Fibroblast of skin of left quadriceps (primary cell): ENCODE data around the gene CFAP210.
"Not testable (repeated sequence)": the region's sequence is repeated elsewhere in the genome, so short reads cannot be mapped to it uniquely, and the experiment has no call there.

Experiments
- DNase-seq, 2 experiments: peaks; one replicate each; pipeline ENCODE4 v3.0.0-alpha.2; 2013; ENCODE audit warnings: low read depth in 2 of 2

The CFAP210 gene

GRCh38 chr2:169712791-169713227 is 18.6 kb upstream of the CFAP210 start:
- DNase-seq: no peak

GRCh38 chr2:169711751-169712509 is 17.7 kb upstream of the CFAP210 start:
- DNase-seq: no peak

- no peak for DNase-seq
Observed at GRCh38 chr2:169709981-169710380, 15.8 kb upstream of the CFAP210 start.

GRCh38 chr2:169709331-169709730 is 15.1 kb upstream of the CFAP210 start:
- DNase-seq: no peak

DNA sequence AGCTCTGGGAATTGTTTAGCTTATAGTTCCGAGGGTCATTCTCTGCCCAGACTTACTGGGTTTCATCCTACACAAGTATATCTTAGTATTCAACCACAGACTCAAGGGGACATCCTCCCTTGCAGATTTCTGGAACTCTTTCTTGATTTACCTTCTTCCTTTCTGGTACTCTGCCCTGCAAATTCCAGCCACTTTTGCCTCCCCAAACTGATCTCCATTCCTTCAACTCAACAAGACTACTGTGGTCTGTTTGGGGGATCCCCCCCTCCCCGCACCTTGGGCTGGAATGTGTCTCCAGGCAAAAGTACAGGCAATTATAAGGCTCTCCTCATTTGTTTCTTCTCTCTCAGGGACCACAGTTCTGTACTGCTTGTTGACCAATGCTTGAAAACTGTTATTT is 13.4 kb upstream of the CFAP210 start:
- no peak for DNase-seq

DNA sequence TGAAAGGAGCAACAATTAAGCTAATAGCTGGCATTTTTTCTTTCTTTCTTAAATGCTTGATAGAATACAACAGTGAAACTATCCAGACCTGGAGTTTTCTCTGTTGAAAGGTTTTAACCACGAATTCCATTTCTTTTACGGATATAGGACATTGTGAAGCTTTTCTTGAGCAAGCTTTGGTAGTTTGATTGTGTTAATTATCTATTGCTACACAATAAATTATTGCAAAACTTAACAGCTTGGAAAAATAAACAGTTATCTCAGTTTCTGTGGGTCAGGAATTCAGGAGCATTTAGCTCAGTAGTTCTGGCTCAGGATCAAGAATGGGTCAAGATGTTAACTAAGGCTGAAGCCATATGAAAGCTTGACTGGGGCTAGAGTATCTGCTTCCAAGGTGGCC is 11.7 kb upstream of the CFAP210 start:
- peak; percentile 76 to 81 for DNase-seq

GRCh38 chr2:169704160-169704708 is 10.0 kb upstream of the CFAP210 start:
- no peak for DNase-seq

- no peak for DNase-seq
Observed at GRCh38 chr2:169702996-169703395, 8.8 kb upstream of the CFAP210 start.

DNA sequence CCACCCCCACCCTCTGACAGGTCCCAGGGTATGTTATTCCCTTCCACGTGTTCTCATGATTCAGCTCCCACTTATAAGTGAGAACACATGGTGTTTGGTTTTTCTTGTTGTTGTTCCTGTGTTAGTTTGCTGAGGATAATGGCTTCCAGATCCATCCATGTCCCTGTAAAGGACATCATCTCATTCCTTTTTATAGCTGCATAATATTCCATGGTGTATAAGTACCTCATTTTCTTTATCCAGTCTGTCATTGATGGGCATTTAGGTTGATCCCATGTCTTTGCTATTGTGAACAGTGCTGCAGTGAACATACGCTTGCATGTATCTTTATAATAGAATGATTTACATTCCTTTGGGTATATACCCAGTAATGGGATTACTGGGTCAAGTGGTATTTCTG is 5.0 kb upstream of the CFAP210 start:
- not testable (repeated sequence) for DNase-seq

DNA sequence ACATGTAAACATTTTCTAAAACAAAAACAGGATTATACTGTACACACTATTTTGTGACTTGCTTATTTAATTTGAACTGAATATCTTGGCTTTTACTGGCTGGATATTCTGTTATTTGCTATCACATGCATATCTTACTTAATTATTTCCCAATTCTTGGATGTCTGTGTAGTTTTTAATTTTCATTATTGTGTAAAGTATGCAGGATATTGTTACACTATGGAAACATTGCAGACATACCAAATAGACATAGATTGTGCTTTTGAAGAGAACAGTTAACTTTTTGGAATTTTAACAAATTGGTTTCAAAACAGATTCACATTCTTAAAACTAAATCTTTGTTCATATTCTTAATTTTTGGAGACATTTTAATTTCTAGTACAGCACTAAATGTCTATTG is 2.2 kb upstream of the CFAP210 start:
- DNase-seq: no peak

GRCh38 chr2:169694894-169695260 is 672 bp upstream of the CFAP210 start:
- DNase-seq: no peak

DNA sequence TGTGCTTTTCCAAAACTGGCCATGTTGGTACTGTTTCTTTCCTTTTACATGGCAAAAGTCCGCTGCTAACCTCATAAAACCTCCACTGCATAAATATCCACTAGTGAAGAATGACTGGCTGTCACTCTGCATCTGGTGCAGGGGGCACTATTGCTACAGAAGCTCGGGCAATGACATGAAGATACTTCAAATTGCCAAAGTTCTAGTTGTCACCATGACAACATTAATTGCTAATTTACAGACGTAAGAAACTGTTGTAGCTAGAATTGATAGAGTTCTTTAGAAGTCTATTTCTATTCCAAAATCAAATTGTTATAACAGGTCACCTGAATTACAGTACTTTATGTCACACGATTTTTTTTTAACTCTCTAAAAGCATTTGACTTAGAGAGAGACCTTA is 845 bp downstream of the CFAP210 start:
- DNase-seq: no peak

- DNase-seq: no peak
Observed at GRCh38 chr2:169692718-169693117, 1.5 kb downstream of the CFAP210 start.

DNA sequence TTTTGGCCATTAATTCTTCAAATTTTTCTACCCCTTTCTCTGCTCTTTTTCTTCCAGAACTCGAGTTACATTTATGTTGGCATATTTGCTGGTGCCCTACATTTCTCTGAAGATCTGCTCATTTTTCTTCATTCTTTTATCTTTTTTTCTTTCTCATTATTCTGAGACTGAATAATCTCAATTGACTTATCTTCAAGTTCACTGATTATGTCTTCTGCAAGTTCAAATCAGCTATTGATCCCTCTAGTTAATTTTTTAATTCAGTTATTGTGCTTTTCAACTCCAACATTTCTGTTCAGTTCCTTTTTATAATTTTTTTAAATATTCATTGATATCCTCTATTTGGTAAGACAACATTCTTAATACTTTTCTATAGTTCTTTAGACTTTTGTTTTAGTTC is 3.2 kb downstream of the CFAP210 start:
- DNase-seq: no peak

DNA sequence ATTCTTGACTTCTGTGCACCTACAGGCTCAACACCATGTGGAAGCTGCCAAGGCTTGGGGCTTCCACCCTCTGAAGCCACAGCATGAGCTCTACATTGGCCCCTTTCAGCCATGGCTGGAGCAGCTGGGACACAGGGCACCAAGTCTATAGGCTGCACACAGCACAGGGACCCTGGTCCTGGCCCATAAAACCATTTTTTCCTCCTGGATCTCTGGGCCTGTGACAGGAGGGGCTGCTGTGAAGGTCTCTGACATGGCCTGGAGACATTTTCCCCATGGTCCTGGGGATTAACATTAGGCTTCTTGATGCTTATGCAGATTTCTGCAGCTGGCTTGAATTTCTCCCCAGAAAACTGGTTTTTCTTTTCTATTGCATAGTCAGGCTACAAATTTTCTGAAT is 6.3 kb downstream of the CFAP210 start:
- DNase-seq: not testable (repeated sequence)

GRCh38 chr2:169686825-169687224 is 7.4 kb downstream of the CFAP210 start:
- DNase-seq: not testable (repeated sequence)

GRCh38 chr2:169684712-169685111 is 9.5 kb downstream of the CFAP210 start:
- not testable (repeated sequence) for DNase-seq

DNA sequence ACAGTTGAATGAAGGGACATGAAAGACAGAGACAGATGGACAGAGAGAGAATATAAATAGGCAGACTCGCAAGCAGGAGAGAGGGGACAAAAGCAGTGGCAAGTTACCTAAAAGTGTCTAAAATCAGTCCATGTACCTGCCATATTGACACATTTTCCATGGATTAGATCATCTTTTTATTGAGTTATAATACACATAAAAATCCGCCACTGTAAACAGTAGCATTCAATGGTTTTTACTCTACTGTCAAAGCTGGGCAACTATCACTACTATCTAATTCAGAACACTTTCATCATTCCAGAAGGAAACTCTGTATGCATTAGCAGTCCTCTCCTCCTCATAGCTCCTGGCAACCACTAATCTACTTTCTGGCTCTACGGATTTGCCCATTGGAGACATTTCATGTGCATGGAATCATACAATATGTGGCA is 10.1 kb downstream of the CFAP210 start:
- no peak for DNase-seq

DNA sequence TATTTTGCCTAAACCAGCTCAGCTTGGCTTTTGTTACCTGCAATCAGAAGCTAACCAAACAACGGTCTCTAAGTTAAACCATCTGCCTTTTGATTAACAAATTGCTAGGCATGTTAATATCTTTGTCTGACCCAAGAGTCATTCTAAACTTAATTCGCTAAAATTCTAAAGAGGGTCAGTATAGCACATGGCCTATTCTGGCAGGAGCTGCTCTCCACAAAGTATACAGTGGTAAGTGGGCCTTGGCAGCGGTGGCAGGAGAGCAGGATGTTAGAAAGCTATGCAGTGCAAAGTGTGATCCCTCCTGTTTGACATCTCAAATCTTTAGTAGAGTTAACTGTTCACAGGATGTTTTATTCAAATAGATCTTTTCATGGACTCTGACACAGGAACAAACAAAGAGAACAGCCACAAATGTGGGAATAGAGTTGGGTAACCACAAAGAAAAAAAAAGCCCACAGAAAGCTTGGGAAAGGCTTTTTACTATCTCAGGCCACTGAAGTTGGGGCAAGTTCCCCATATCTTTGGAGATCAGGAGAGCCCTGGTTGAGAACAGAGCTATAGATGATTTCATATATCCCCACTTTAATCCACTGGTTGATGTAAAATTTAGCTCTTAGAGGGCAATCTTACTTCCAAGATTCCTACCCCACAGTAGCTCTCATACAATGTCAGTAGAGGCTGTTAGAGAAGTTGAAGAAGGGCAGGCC is 10.6 kb downstream of the CFAP210 start:
- no peak for DNase-seq

GRCh38 chr2:169683054-169683424 is 11.2 kb downstream of the CFAP210 start:
- no peak for DNase-seq

GRCh38 chr2:169676850-169677249 is 17.4 kb downstream of the CFAP210 start:
- DNase-seq: no peak

- DNase-seq: no peak
Observed at GRCh38 chr2:169676357-169676756, 17.8 kb downstream of the CFAP210 start.

DNA sequence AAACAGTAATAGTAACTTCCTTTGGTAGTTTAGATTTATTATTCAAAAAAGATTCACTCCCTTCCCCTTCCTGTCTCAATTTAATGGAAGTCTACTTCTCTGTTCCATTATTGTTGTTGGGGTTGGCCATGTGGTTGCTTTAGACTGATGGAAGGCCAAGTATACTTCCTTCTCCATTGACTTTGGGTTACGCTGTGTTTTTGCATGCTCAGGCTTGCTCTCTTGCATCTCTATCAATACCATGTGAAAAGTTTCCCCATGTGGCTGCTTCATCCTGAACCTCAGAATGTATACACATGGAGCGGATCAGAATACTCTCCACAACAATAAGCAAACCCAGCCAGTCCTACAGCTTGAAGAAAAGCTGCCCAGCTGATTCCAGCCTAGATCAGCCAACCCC is 20.3 kb downstream of the CFAP210 start:
- DNase-seq: no peak
